Spleen (tissue), 11 donors: ENCODE measurements around the gene ATP5F1D. TPM values are rescaled to one million over a fixed set of nuclear protein-coding genes. Genes with fewer than 3 reads are reported as not detected.
A peak's percentile ranks its signal among the peaks of the same experiment; 100 is the strongest.

Experiments
- DNase-seq: peaks from one replicate; pipeline ENCODE4 v3.0.0-alpha.2; 2020
- H3K27ac ChIP-seq, 8 donors: fragments of 200-600 bp; sonication (generic) in 7 of 8; 1 replicate in 4 of 8; 2 replicates in 4 of 8; pipeline versions ENCODE4 v1.5.0 to v1.8.0; 2016 to 2021; ENCODE audit warnings: inconsistent platforms in 4 of 8, mild to moderate bottlenecking in 4 of 8, moderate library complexity in 1 of 8
- H3K27me3 ChIP-seq, 7 donors: fragments of 200-600 bp; sonication (generic) in 6 of 7; replicated peaks in 1 of 7; 1 replicate in 4 of 7; 2 replicates in 3 of 7; pipeline versions ENCODE4 v1.5.0 to v1.8.0; 2016 to 2021; ENCODE audit warnings: inconsistent platforms in 3 of 7, mild to moderate bottlenecking in 1 of 7
- H3K36me3 ChIP-seq, 6 donors: fragments of 200-600 bp; sonication (generic) in 5 of 6; 1 replicate in 4 of 6; 2 replicates in 2 of 6; pipeline versions ENCODE4 v1.5.0 to v1.8.0; 2016 to 2021; ENCODE audit warnings: inconsistent platforms in 2 of 6
- H3K4me1 ChIP-seq, 6 donors: fragments of 200-600 bp; sonication (generic) in 5 of 6; 1 replicate in 3 of 6; 2 replicates in 3 of 6; pipeline versions ENCODE4 v1.5.0 to v1.8.0; 2016 to 2021; ENCODE audit warnings: inconsistent platforms in 3 of 6
- H3K4me3 ChIP-seq, 8 donors: fragments of 200-600 bp; sonication (generic) in 7 of 8; 1 replicate in 4 of 8; 2 replicates in 4 of 8; pipeline versions ENCODE4 v1.5.0 to v1.8.0; 2016 to 2021; ENCODE audit warnings: inconsistent platforms in 4 of 8, mild to moderate bottlenecking in 4 of 8, moderate library complexity in 2 of 8
- H3K9me3 ChIP-seq, 8 donors: fragments of 200-600 bp; sonication (generic) in 7 of 8; 1 replicate in 4 of 8; 2 replicates in 4 of 8; pipeline versions ENCODE4 v1.5.0 to v1.8.0; 2016 to 2021; ENCODE audit warnings: inconsistent platforms in 4 of 8
- POLR2A ChIP-seq, 3 donors: fragments of 450-650 bp; IDR thresholded peaks; one replicate each; pipeline ENCODE4 v1.5.1; 2017; ENCODE audit warnings: antibody characterized with exemption in 3 of 3, mild to moderate bottlenecking in 1 of 3
- POLR2AphosphoS5 ChIP-seq, 3 donors: sonication (generic); formaldehyde crosslinking; IDR thresholded peaks; one replicate each; pipeline ENCODE4 v1.5.1; 2017; ENCODE audit warnings: antibody characterized with exemption in 3 of 3
- WGBS, 5 donors: extraction: QIAGEN DNeasy Blood & Tissue Kit in 3 of 5; methylation state at CpG; one replicate each; pipeline versions ENCODE4 v1.1.5 to v1.1.7; 2013 to 2018; 5-methylcytosine and 5-hydroxymethylcytosine counted together
- intact Hi-C: fragments of 100-400 bp; cut with DNase I; formaldehyde crosslinking; loops from one replicate; pipeline ENCODE4 v1.15.0; 2023; ENCODE audit warnings: low total_unique reads
- polyA plus RNA-seq, 3 donors: library from polyadenylated mRNA; stranded (reverse); fragments of 200-250 nt; gene quantifications; one replicate each; pipeline ENCODE4 v1.2.1, GENCODE V29; 2013
- total RNA-seq, 7 donors: library from RNA; depleted of rRNA in 3 of 7; stranded (reverse); fragments of >200 nt in 3 of 7; fragmentation: NEBNext Ultra II Directional in 4 of 7; extraction: Animal tissue kit (Norgen Biotek cat#: 25700) in 4 of 7; gene quantifications; one replicate each; pipeline versions ENCODE4 v1.1.0 to v1.2.1, GENCODE V29; 2016 to 2021
- TF ChIP-seq, protein P1 (sequence below), 11 experiments: fragments of 200-600 bp in 7 of 11; fragments of 450-650 bp in 4 of 11; sonication (generic) in 4 of 11; IDR thresholded peaks in 8 of 11; conservative IDR thresholded peaks in 3 of 11; 1 replicate in 7 of 11; 2 replicates in 4 of 11; pipeline versions ENCODE4 v1.4.0 to v1.8.0; 2016 to 2021; ENCODE audit warnings: antibody characterized with exemption in 11 of 11, inconsistent platforms in 4 of 11, mild to moderate bottlenecking in 1 of 11
- donor health status: healthy with polysubstance abuse.
- donor health status: DM: no; HTN: no; CAD: no; lungs with moderate emphysema.
- donor health status: DM: no; HTN: no; CAD: no.
- donor health status: Bipolar disorder and iron deficiency.
- donor health status: healthy.
- donor health status: DM: no; HTN: no; CAD: no.
- donor health status: DM: yes; HTN: yes; CAD: no.

Gene ATP5F1D
- total and polyA plus RNA-seq, 10 donors: 49.1 to 166 (median 121) TPM

DNA sequence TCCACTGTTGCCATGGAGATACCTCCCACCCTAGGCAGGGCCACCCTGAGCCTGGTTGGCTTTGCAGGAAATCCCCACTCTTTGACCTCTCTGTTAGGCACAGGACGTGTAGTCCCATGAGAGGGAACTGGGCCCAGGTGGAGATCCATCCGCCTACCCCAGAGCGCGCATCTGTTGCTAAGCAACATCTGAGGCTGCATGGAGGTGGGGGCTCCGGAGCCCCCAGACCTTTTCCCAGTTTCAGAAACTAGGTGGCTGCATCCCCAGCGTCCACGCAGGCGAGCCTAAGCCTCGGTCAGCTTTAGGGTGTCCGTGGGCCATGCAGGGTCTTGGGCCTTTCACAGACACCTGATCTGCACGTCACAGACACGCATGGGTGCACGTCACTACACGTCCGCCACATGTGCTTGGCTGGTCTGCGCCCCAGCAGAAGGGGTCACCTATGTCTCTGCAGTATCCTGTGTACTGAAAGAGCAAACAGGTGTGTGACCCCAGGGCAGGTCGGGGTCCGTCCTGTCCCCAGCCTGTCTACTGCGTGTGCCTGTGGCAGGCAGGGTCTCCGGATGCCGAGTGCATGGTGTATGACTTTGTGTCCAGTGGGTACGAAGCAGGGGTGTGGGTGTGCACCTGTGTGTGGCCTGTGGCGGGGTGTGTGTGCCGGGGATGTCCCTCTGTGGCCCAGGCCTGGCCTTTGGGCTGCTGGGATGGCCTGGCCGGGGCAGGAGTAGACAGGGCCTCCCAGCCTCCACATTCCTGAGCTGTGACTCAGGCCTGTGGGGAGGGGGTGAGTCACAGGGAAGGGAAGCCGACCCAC lies 23.5 kb downstream of the ATP5F1D start:
- no peaks in the 10 kb centered on the region for H3K36me3 ChIP-seq
- peak overlapping the region in 4 of 8 donors; percentile 57 to 90 (median 65) for H3K4me3 ChIP-seq
- peak; percentile 50 to 77 (median 71) for TF ChIP-seq POLR2AphosphoS5 (IDR thresholded peaks at IDR 0.05)
- TF ChIP-seq POLR2A (IDR thresholded peaks at IDR 0.05): peak in 1 of 3 donors; percentile 13
- TF ChIP-seq, protein P1, sequence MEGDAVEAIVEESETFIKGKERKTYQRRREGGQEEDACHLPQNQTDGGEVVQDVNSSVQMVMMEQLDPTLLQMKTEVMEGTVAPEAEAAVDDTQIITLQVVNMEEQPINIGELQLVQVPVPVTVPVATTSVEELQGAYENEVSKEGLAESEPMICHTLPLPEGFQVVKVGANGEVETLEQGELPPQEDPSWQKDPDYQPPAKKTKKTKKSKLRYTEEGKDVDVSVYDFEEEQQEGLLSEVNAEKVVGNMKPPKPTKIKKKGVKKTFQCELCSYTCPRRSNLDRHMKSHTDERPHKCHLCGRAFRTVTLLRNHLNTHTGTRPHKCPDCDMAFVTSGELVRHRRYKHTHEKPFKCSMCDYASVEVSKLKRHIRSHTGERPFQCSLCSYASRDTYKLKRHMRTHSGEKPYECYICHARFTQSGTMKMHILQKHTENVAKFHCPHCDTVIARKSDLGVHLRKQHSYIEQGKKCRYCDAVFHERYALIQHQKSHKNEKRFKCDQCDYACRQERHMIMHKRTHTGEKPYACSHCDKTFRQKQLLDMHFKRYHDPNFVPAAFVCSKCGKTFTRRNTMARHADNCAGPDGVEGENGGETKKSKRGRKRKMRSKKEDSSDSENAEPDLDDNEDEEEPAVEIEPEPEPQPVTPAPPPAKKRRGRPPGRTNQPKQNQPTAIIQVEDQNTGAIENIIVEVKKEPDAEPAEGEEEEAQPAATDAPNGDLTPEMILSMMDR (IDR thresholded peaks at IDR 0.05 in 8 of 11, conservative IDR thresholded peaks at IDR 0.05 in 3 of 11): no peak
- H3K27ac ChIP-seq: peak overlapping the region; percentile 35 to 100 (median 92)
- peaks cover 68 to 96% (median 92%) of the 10 kb centered on the region in 6 donors for H3K4me1 ChIP-seq
- intact Hi-C loops: no loop called here
- no peaks in the 10 kb centered on the region for H3K9me3 ChIP-seq
- 65 to 79% (median 72%) methylated on average over 20 to 26 of the region's 26 CpGs for WGBS, 5 donors
- H3K27me3 ChIP-seq: no peaks in the 10 kb centered on the region
- DNase-seq: peak; percentile 88

DNA sequence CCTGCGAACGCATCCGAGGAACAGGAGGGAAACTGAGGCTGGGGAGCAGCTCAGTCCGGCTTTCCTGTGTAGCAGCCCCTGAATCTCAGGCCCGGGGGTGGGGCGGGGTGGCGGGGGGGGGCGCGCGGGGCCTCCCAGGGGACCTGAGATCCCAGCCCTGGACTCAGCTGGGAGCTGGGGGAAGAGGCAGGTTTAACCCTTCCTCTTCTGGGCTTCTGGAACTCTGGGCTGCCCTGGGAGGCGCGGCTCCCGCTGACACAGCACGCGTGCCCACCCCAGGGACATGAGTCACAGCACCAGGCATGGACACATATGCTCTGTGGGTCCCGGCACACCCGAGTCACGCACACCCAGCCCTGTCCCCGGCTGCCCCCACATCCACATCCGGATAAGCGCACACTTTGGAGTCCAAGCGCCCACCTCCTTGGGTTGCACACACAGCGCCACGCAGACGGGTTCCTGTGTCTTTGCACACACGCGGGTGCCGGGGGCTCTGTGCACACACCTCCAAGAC lies 24.1 kb downstream of the ATP5F1D start:
- TF ChIP-seq, protein P1 (IDR thresholded peaks at IDR 0.05 in 8 of 11, conservative IDR thresholded peaks at IDR 0.05 in 3 of 11): no peak
- no peak for TF ChIP-seq POLR2AphosphoS5 (IDR thresholded peaks at IDR 0.05)
- no peak for TF ChIP-seq POLR2A (IDR thresholded peaks at IDR 0.05)
- 13 to 39% (median 28%) methylated on average over 11 to 28 of the region's 28 CpGs for WGBS, 5 donors
- peak; percentile 92 for DNase-seq
- peak overlapping the region; percentile 74 to 100 (median 92) for H3K27ac ChIP-seq
- peak overlapping the region; percentile 47 to 90 (median 58) for H3K4me3 ChIP-seq
- H3K27me3 ChIP-seq: no peaks in the 10 kb centered on the region
- no peaks in the 10 kb centered on the region for H3K9me3 ChIP-seq
- peaks cover 65 to 96% (median 92%) of the 10 kb centered on the region in 6 donors for H3K4me1 ChIP-seq
- intact Hi-C loops: loop anchor here (2.0 kb wide), 1 partner anchor 21 kb away; no protein-coding TSS in a partner anchor
- peaks cover 0 to 7% (median 2%) of the 10 kb centered on the region in 6 donors for H3K36me3 ChIP-seq

DNA sequence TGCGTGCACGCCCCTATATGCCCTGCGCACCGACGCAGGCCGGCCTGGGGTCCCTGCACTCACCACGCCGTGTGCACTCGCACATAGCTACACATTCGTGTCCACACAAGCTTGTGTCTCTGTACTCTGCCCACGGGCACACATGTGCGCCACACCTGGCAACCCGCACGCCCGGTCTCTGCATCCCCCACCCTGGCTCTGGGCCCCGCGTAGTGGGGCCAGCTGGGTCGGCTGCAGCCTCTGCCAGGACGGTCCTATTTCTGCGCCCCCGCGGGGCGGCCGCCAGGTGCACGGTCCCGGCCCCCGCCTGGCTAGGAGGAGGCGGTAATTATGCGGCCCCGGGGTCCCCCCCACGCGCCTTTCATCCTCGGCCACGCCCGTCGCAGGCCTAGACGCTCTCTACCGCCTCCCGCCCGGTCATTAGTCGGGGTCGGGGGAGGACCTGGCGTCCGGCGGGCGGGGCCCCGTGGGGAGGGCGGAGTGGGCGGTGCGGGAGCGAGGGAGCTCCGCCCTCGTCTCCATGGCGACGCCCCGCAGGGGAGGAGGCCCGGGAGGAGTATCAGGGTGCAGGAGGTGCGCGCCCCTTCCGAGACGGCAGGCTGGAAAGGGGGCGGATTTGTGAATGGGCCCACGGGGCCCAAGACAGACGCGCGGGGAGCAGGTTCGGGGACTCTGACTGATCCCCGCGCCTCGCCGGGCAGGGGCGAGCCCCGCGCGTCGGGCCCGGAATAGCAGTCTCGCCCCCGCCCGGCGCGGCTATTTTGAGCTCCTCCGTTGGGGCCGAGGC lies 24.8 kb downstream of the ATP5F1D start:
- Histone ChIP-seq H3K36me3 (peaks cover 0 to 13% (median 9%) of the 10 kb centered on the region in 6 donors), H3K27ac (peak overlapping the region; percentile 74 to 100 (median 92)), H3K27me3 (no peaks in the 10 kb centered on the region), H3K4me1 (peaks cover 72 to 96% (median 94%) of the 10 kb centered on the region in 6 donors), H3K4me3 (peak overlapping the region; percentile 47 to 90 (median 58)), H3K9me3 (no peaks in the 10 kb centered on the region)
- 3 to 4% (median 4%) methylated on average over 48 to 84 of the region's 84 CpGs for WGBS, 5 donors
- peak; percentile 98 for DNase-seq
- intact Hi-C loops: loop anchor here (2.0 kb wide), 1 partner anchor 22 kb away; no protein-coding TSS in a partner anchor
- TF ChIP-seq, protein P1 (IDR thresholded peaks at IDR 0.05 in 8 of 11, conservative IDR thresholded peaks at IDR 0.05 in 3 of 11): no peak
- TF ChIP-seq POLR2AphosphoS5 (IDR thresholded peaks at IDR 0.05): peak; percentile 71 to 80 (median 72)
- TF ChIP-seq POLR2A (IDR thresholded peaks at IDR 0.05): no peak
